H1 (cell line): Measurements from ENCODE around the gene GSTO2. TPM values are rescaled to one million over a fixed set of nuclear protein-coding genes. Genes with fewer than 3 reads are reported as not detected.

ENCODE experiments used
- CTCF ChIA-PET: fragments of 300-600 bp; sonication (Branson Sonifier 250); formaldehyde crosslinking; loops from one replicate; lab custom pipeline; 2021; ENCODE audit not compliant: partially characterized antibody; lab: Charles Lee
- POLR2A ChIA-PET: fragments of 300-600 bp; sonication (Branson Sonifier 250); formaldehyde crosslinking; loops from one replicate; lab custom pipeline; 2021; ENCODE audit warnings: inconsistent platforms; ENCODE audit not compliant: partially characterized antibody; lab: Charles Lee
- DNase-seq, 2 experiments: peaks; one replicate each; pipeline versions ENCODE4 v3.0.0 to v3.0.0-alpha.2; 2010 to 2022; ENCODE audit warnings: low spot score in 2 of 2, low read depth in 1 of 2, mixed read lengths in 1 of 2
- FAIRE-seq: peaks from 2 replicates; lab custom pipeline; 2011; peaks lifted over from hg19 to GRCh38; lab: Jason Lieb, UNC
- H2AFZ ChIP-seq: 2 replicates; pipeline ENCODE4 v1.8.1; 2012; ENCODE audit warnings: low read length, inconsistent platforms
- H2AK5ac ChIP-seq: 2 replicates; pipeline ENCODE4 v1.6.1; 2013; ENCODE audit warnings: low read depth, low read length
- H2BK120ac ChIP-seq: replicated peaks from 2 replicates; pipeline ENCODE3; 2013; ENCODE audit warnings: low read depth, low read length, inconsistent platforms
- H2BK12ac ChIP-seq: 2 replicates; pipeline ENCODE4 v1.6.1; 2013; ENCODE audit warnings: low read depth, low read length
- H2BK15ac ChIP-seq: 2 replicates; pipeline ENCODE4 v1.6.1; 2013; ENCODE audit warnings: low read length
- H2BK20ac ChIP-seq: 2 replicates; pipeline ENCODE4 v1.6.1; 2013; ENCODE audit warnings: low read length
- H2BK5ac ChIP-seq: 2 replicates; pipeline ENCODE4 v1.6.1; 2013; ENCODE audit warnings: low read depth, low read length
- H3K14ac ChIP-seq: 2 replicates; pipeline ENCODE4 v1.6.1; 2013; ENCODE audit warnings: inconsistent platforms; ENCODE audit not compliant: insufficient read length
- H3K18ac ChIP-seq: 2 replicates; pipeline ENCODE4 v1.6.1; 2013; ENCODE audit warnings: low read length; ENCODE audit errors: extremely low read depth
- H3K23ac ChIP-seq: 2 replicates; pipeline ENCODE4 v1.6.1; 2013; ENCODE audit warnings: inconsistent platforms; ENCODE audit not compliant: insufficient read length
- H3K23me2 ChIP-seq: 2 replicates; pipeline ENCODE4 v1.6.1; 2013; ENCODE audit warnings: low read depth, low read length
- H3K27ac ChIP-seq: 2 replicates; pipeline ENCODE4 v1.6.1; 2011; ENCODE audit warnings: low read depth, low read length, inconsistent platforms
- H3K27me3 ChIP-seq, 4 experiments: replicated peaks in 1 of 4; 1 replicate in 1 of 4; 2 replicates in 3 of 4; pipeline versions ENCODE4 v1.6.1 to v1.8.1; 2011 to 2013; ENCODE audit warnings: low read length in 3 of 4, mild to moderate bottlenecking in 3 of 4, inconsistent platforms in 2 of 4, mixed read lengths in 2 of 4, moderate library complexity in 1 of 4; ENCODE audit not compliant: control insufficient read depth in 3 of 4, insufficient read depth in 3 of 4; ENCODE audit errors: extremely low read depth in 1 of 4
- H3K36me3 ChIP-seq, 4 experiments: 2 replicates each; pipeline versions ENCODE4 v1.6.1 to v1.8.1; 2011 to 2013; ENCODE audit warnings: mild to moderate bottlenecking in 4 of 4, low read length in 3 of 4, moderate library complexity in 2 of 4, control low read depth in 1 of 4, inconsistent platforms in 1 of 4; ENCODE audit not compliant: insufficient read depth in 4 of 4, control insufficient read depth in 2 of 4
- H3K4ac ChIP-seq: replicated peaks from 2 replicates; pipeline ENCODE3; 2013; ENCODE audit warnings: low read length, low read depth, mixed read lengths, inconsistent platforms; ENCODE audit not compliant: insufficient read length
- H3K4me1 ChIP-seq, 4 experiments: replicated peaks in 1 of 4; 1 replicate in 1 of 4; 2 replicates in 3 of 4; pipeline versions ENCODE4 v1.6.1 to v1.8.1; 2011 to 2013; ENCODE audit warnings: low read length in 3 of 4, inconsistent platforms in 2 of 4, mixed read lengths in 1 of 4; ENCODE audit not compliant: insufficient read depth in 4 of 4, control insufficient read depth in 3 of 4
- H3K4me2 ChIP-seq, 2 experiments: 2 replicates each; pipeline versions ENCODE4 v1.6.1 to v1.8.1; 2011 to 2013; ENCODE audit warnings: low read depth in 2 of 2, low read length in 2 of 2, control low read depth in 1 of 2, inconsistent platforms in 1 of 2, mild to moderate bottlenecking in 1 of 2; ENCODE audit not compliant: insufficient read depth in 1 of 2
- H3K4me3 ChIP-seq, 4 experiments: fragments of 200-600, 300-600 bp in 1 of 4; sonication (generic), shearing (Covaris generic), sonication (Bioruptor Twin) in 1 of 4; 2 replicates each; pipeline versions ENCODE4 v1.5.1 to v1.8.1; 2011 to 2016; ENCODE audit warnings: low read length in 4 of 4, low read depth in 3 of 4, control low read depth in 2 of 4, inconsistent platforms in 2 of 4, mild to moderate bottlenecking in 2 of 4, mixed read lengths in 1 of 4, moderate library complexity in 1 of 4; ENCODE audit not compliant: insufficient read depth in 2 of 4; ENCODE audit errors: extremely low read depth in 1 of 4
- H3K56ac ChIP-seq: replicated peaks from 2 replicates; pipeline ENCODE3; 2013; ENCODE audit warnings: low read depth, mild to moderate bottlenecking, mixed read lengths, low read length, inconsistent platforms; ENCODE audit not compliant: insufficient read length
- H3K79me1 ChIP-seq: 2 replicates; pipeline ENCODE4 v1.6.1; 2013; ENCODE audit warnings: low read depth, low read length, control low read depth
- H3K79me2 ChIP-seq, 2 experiments: 2 replicates each; pipeline versions ENCODE4 v1.6.1 to v1.8.1; 2012 to 2013; ENCODE audit warnings: low read length in 2 of 2, mild to moderate bottlenecking in 2 of 2, inconsistent platforms in 1 of 2; ENCODE audit not compliant: insufficient read depth in 2 of 2, control insufficient read depth in 1 of 2
- H3K9ac ChIP-seq, 4 experiments: replicated peaks in 1 of 4; 1 replicate in 1 of 4; 2 replicates in 3 of 4; pipeline versions ENCODE4 v1.6.1 to v1.8.1; 2011 to 2013; ENCODE audit warnings: low read depth in 3 of 4, low read length in 3 of 4, control low read depth in 2 of 4, mild to moderate bottlenecking in 2 of 4, moderate library complexity in 2 of 4, inconsistent platforms in 1 of 4; ENCODE audit errors: extremely low read depth in 1 of 4
- H3K9me3 ChIP-seq, 2 experiments: 2 replicates each; pipeline versions ENCODE4 v1.6.1 to v1.8.1; 2012 to 2013; ENCODE audit warnings: mild to moderate bottlenecking in 2 of 2, moderate library complexity in 2 of 2, control low read depth in 1 of 2, inconsistent platforms in 1 of 2, low read depth in 1 of 2, low read length in 1 of 2, mixed read lengths in 1 of 2; ENCODE audit not compliant: insufficient read depth in 2 of 2
- H4K20me1 ChIP-seq, 2 experiments: replicated peaks in 1 of 2; 2 replicates each; pipeline versions ENCODE3 to v1.8.1; 2011 to 2013; ENCODE audit warnings: inconsistent platforms in 2 of 2, low read length in 2 of 2, mild to moderate bottlenecking in 1 of 2; ENCODE audit not compliant: insufficient read depth in 2 of 2, control insufficient read depth in 1 of 2
- H4K5ac ChIP-seq: 2 replicates; pipeline ENCODE4 v1.6.1; 2013; ENCODE audit warnings: low read length, low read depth, mixed read lengths, inconsistent platforms; ENCODE audit not compliant: insufficient read length
- H4K8ac ChIP-seq: 2 replicates; pipeline ENCODE4 v1.8.0; 2013; ENCODE audit warnings: mild to moderate bottlenecking, moderate library complexity, low read length, inconsistent platforms; ENCODE audit not compliant: insufficient read depth; ENCODE audit errors: extremely low read depth
- H4K91ac ChIP-seq: replicated peaks from 2 replicates; pipeline ENCODE3; 2013; ENCODE audit warnings: low read length, mixed read lengths, inconsistent platforms; ENCODE audit not compliant: insufficient read length
- BRCA1 ChIP-seq: IDR thresholded peaks from 2 replicates; pipeline ENCODE4 v1.6.1; 2012; ENCODE audit warnings: low read depth, low read length, improper control_type of control experiment
- CBX8 ChIP-seq: fragments of 300-800, 300-1000 bp; sonication (generic); IDR thresholded peaks from 2 replicates; pipeline ENCODE4 v1.7.1; 2016; ENCODE audit warnings: low read depth, low read length, borderline replicate concordance
- CTBP2 ChIP-seq: IDR thresholded peaks from 2 replicates; pipeline ENCODE4 v1.7.0; 2011; ENCODE audit warnings: borderline replicate concordance, mild to moderate bottlenecking, moderate library complexity, mixed read lengths, low read length; ENCODE audit not compliant: insufficient read depth, insufficient read length
- HDAC6 ChIP-seq: IDR thresholded peaks from one replicate; pipeline ENCODE4 v1.7.1; 2012; ENCODE audit warnings: low read depth, mild to moderate bottlenecking, inconsistent platforms, low read length, moderate library complexity
- JUND ChIP-seq: IDR thresholded peaks from 2 replicates; pipeline ENCODE4 v1.6.1; 2011; ENCODE audit warnings: mild to moderate bottlenecking, improper control_type of control experiment, low read length
- NRF1 ChIP-seq: IDR thresholded peaks from 2 replicates; pipeline ENCODE4 v1.6.1; 2011; ENCODE audit warnings: mild to moderate bottlenecking, low read depth, low read length, improper control_type of control experiment
- PHF8 ChIP-seq: fragments of 200-600 bp; sonication (generic); conservative IDR thresholded peaks from 2 replicates; pipeline ENCODE4 v1.7.1; 2012; ENCODE audit warnings: low read depth, mild to moderate bottlenecking, inconsistent platforms, low read length, moderate library complexity
- POLR2A ChIP-seq, 2 experiments: IDR thresholded peaks; 1 replicate in 1 of 2; 2 replicates in 1 of 2; pipeline ENCODE4 v1.6.1; 2011; ENCODE audit warnings: low read depth in 2 of 2, low read length in 2 of 2, mild to moderate bottlenecking in 2 of 2; ENCODE audit errors: control extremely low read depth in 1 of 2
- SIN3A ChIP-seq, 2 experiments: IDR thresholded peaks in 1 of 2; conservative IDR thresholded peaks in 1 of 2; 2 replicates each; pipeline ENCODE4 v1.6.1; 2011 to 2012; ENCODE audit warnings: low read length in 2 of 2, improper control_type of control experiment in 1 of 2, low read depth in 1 of 2, mild to moderate bottlenecking in 1 of 2
- SUZ12 ChIP-seq: fragments of 200-600 bp; sonication (generic); IDR thresholded peaks from 2 replicates; pipeline ENCODE4 v1.6.1; 2012; ENCODE audit warnings: mild to moderate bottlenecking, inconsistent platforms, low read length, moderate library complexity, mixed read lengths
- WGBS, 2 experiments: shearing (Covaris generic) in 1 of 2; methylation state at CpG; one replicate each; pipeline versions ENCODE4 v1.1.6 to v1.1.7; 2013 to 2015; ENCODE audit warnings: low lambda C conversion rate in 2 of 2, mixed read lengths in 2 of 2, inconsistent platforms in 1 of 2, low coverage in 1 of 2, missing lambda C conversion rate in 1 of 2; ENCODE audit not compliant: insufficient replicate concordance in 2 of 2, insufficient coverage in 1 of 2, insufficient read length in 1 of 2; ENCODE audit errors: extremely low coverage in 1 of 2, missing lambda C conversion rate in 1 of 2; 5-methylcytosine and 5-hydroxymethylcytosine counted together
- polyA plus RNA-seq, 7 experiments: library from polyadenylated mRNA; depleted of rRNA in 3 of 7; stranded (reverse) in 5 of 7; unstranded in 2 of 7; fragments of >200 nt in 5 of 7; fragments of 200-250 nt in 2 of 7; gene quantifications; 1 replicate in 5 of 7; 2 replicates in 1 of 7; 4 replicates in 1 of 7; pipeline versions ENCODE4 v1.2.1 to v1.2.3, GENCODE V29; 2011 to 2013; ENCODE audit warnings: missing spikeins in 2 of 7, mixed read lengths in 2 of 7
- total RNA-seq: library from RNA; stranded (reverse); fragmentation: NEBNext Ultra II Directional; extraction: Animal tissue kit (Norgen Biotek cat#: 25700); gene quantifications from 2 replicates; pipeline ENCODE4 v1.2.1, GENCODE V29; 2021
- TF ChIP-seq, protein P1 (sequence below): IDR thresholded peaks from 2 replicates; pipeline ENCODE4 v1.6.1; 2012; ENCODE audit warnings: inconsistent platforms
- TF ChIP-seq, protein P2 (sequence below): IDR thresholded peaks from 2 replicates; pipeline ENCODE4 v1.6.1; 2011; ENCODE audit warnings: low read depth, mild to moderate bottlenecking, low read length; ENCODE audit not compliant: insufficient read depth

GSTO2 gene
- total and polyA plus RNA-seq, 2 of the 8 experiments (the other 6 are each of a cell fraction or from before 2014, with no cell fraction given): 13.1 to 41.7 TPM

DNA sequence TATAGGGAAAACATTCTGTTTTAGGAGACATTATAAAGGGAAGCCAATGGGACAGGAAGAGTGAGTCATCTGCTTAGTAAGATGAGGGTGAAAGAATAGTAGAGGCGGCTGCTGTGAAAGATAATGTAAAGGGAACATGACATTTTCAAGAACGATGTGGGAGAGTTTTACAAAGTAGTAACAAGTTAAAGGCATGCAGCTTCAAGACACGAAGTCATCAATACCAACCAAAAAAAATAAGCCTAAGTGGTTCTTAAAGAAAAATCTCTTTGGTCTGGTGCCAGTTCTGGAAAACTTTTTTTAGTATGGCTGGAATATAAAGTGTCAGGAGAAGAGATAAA, 8.2 kb upstream of the GSTO2 start:
- Histone ChIP-seq H4K8ac (no peak overlapping the region), H3K23ac (no peak overlapping the region), H3K9me3 (no peaks in the 10 kb centered on the region), H3K18ac (no peak overlapping the region), H2AK5ac (no peak overlapping the region), H3K79me2 (peaks cover 0 to 26% of the 10 kb centered on the region in 2 experiments; a peak in 2 of 4 replicates), H3K4me3 (no peak overlapping the region), H2AFZ (no peak overlapping the region), H3K23me2 (no peaks in the 10 kb centered on the region), H4K5ac (no peak overlapping the region), H2BK12ac (no peak overlapping the region), H3K9ac (no peak overlapping the region), H2BK20ac (no peak overlapping the region), H2BK15ac (no peak overlapping the region), H3K4ac (no peak overlapping the region), H3K4me1 (no peaks in the 10 kb centered on the region; a peak in 1 of 7 replicates), H3K4me2 (no peak overlapping the region), H2BK120ac (no peak overlapping the region), H2BK5ac (no peak overlapping the region), H3K14ac (no peak overlapping the region), H4K91ac (no peak overlapping the region), H3K27me3 (no peaks in the 10 kb centered on the region; a peak in 1 of 7 replicates), H3K36me3 (peaks cover 0 to 34% (median 4%) of the 10 kb centered on the region in 4 experiments; a peak in 5 of 8 replicates), H3K27ac (no peak overlapping the region), H3K79me1 (no peaks in the 10 kb centered on the region; the same call in 1 of the 2 replicates), H3K56ac (no peak overlapping the region), H4K20me1 (peaks cover 4 to 7% of the 10 kb centered on the region in 2 experiments)
- DNase-seq (no peak), FAIRE-seq (no peak)
- 84% methylated on average over 3 of the region's 3 CpGs; no CpG with 5 or more reads in 1 of the 2 experiments for WGBS, 2 experiments
- CTCF ChIA-PET: interaction anchor here (1.4 kb wide), 1 partner anchor 31 kb away, joined by 7 read pairs; no protein-coding TSS in a partner anchor
- POLR2A ChIA-PET: no interaction called here
- TF ChIP-seq PHF8 (no peak), BRCA1 (no peak), HDAC6 (no peak), CTBP2 (no peak), CBX8 (no peak), NRF1 (no peak), POLR2A (IDR thresholded peaks at IDR 0.05; ENCODE audit: control extremely low read depth in 1 of 2, low read depth in 2 of 2, low read length in 2 of 2) (no peak), SUZ12 (no peak), SIN3A (conservative IDR thresholded peaks at IDR 0.05 in 1 of 2, IDR thresholded peaks at IDR 0.05 in 1 of 2; ENCODE audit: low read depth in 1 of 2, low read length in 2 of 2) (no peak), JUND (no peak)
- TF ChIP-seq, protein P1, sequence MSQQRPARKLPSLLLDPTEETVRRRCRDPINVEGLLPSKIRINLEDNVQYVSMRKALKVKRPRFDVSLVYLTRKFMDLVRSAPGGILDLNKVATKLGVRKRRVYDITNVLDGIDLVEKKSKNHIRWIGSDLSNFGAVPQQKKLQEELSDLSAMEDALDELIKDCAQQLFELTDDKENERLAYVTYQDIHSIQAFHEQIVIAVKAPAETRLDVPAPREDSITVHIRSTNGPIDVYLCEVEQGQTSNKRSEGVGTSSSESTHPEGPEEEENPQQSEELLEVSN: no peak
- TF ChIP-seq, protein P2, sequence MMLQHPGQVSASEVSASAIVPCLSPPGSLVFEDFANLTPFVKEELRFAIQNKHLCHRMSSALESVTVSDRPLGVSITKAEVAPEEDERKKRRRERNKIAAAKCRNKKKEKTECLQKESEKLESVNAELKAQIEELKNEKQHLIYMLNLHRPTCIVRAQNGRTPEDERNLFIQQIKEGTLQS: no peak
